HepG2 (cell line): Measurements from ENCODE around the gene DFFA.

Experiments used
- BHLHE40 ChIP-seq: IDR thresholded peaks from 2 replicates; pipeline ENCODE4 v1.6.1; 2011; ENCODE audit warnings: low read length, improper control_type of control experiment
- CERS6 ChIP-seq: sonication (generic); formaldehyde crosslinking; IDR thresholded peaks from 2 replicates; pipeline ENCODE4 v1.5.0; 2020; ENCODE audit warnings: missing genetic modification reagents
- CTCF ChIP-seq: sonication (generic); formaldehyde crosslinking; IDR thresholded peaks from 2 replicates; pipeline ENCODE4 v1.5.0; 2020; ENCODE audit warnings: mild to moderate bottlenecking, missing genetic modification reagents, moderate library complexity
- GLI4 ChIP-seq: sonication (generic); formaldehyde crosslinking; IDR thresholded peaks from 2 replicates; pipeline ENCODE4 v1.5.1; 2020; ENCODE audit warnings: missing genetic modification reagents, mild to moderate bottlenecking, moderate library complexity, borderline replicate concordance
- HIVEP1 ChIP-seq: sonication (generic); formaldehyde crosslinking; IDR thresholded peaks from 2 replicates; pipeline ENCODE4 v1.4.0; 2020; ENCODE audit warnings: mild to moderate bottlenecking, missing genetic modification reagents
- HMG20A ChIP-seq: IDR thresholded peaks from 2 replicates; pipeline ENCODE4 v1.6.1; 2016; ENCODE audit warnings: borderline replicate concordance
- MAFF ChIP-seq: IDR thresholded peaks from 2 replicates; pipeline ENCODE4 v1.6.1; 2011; ENCODE audit warnings: low read depth, low read length, improper control_type of control experiment
- RFX5 ChIP-seq: IDR thresholded peaks from 2 replicates; pipeline ENCODE4 v1.6.1; 2011; ENCODE audit warnings: low read depth, low read length, improper control_type of control experiment
- RORA ChIP-seq: sonication (generic); formaldehyde crosslinking; IDR thresholded peaks from 2 replicates; pipeline ENCODE4 v1.5.0; 2020; ENCODE audit warnings: mild to moderate bottlenecking, missing genetic modification reagents, moderate library complexity
- UBTF ChIP-seq: sonication (generic); formaldehyde crosslinking; IDR thresholded peaks from 2 replicates; pipeline ENCODE4 v1.4.0; 2020; ENCODE audit warnings: mild to moderate bottlenecking, missing genetic modification reagents
- ZBTB39 ChIP-seq: sonication (generic); formaldehyde crosslinking; IDR thresholded peaks from 2 replicates; pipeline ENCODE4 v1.5.0; 2020; ENCODE audit warnings: missing genetic modification reagents
- ZFP41 ChIP-seq: sonication (generic); formaldehyde crosslinking; IDR thresholded peaks from 2 replicates; pipeline ENCODE4 v1.4.0; 2020; ENCODE audit warnings: mild to moderate bottlenecking, missing genetic modification reagents, borderline replicate concordance
- ZNF619 ChIP-seq: sonication (generic); formaldehyde crosslinking; IDR thresholded peaks from 2 replicates; pipeline ENCODE4 v1.4.0; 2020; ENCODE audit warnings: mild to moderate bottlenecking, missing genetic modification reagents

- TF ChIP-seq HIVEP1 (CRISPR knock-in tag), result no peak
- TF ChIP-seq CERS6 (CRISPR knock-in tag), result no peak
- TF ChIP-seq GLI4, result no peak
- no peak for TF ChIP-seq RORA (CRISPR knock-in tag)
- 0 out of 2 replicates have a peak, but pooled peaks have one; percentile 15 for TF ChIP-seq CTCF (CRISPR knock-in tag)
- no peak for TF ChIP-seq MAFF
- no peak for TF ChIP-seq BHLHE40
- no peak for TF ChIP-seq ZNF619 (CRISPR knock-in tag)
- no peak for TF ChIP-seq RFX5
- TF ChIP-seq ZFP41 (CRISPR knock-in tag), result no peak
- no peak for TF ChIP-seq HMG20A
- no peak for TF ChIP-seq ZBTB39 (CRISPR knock-in tag)
- TF ChIP-seq UBTF (CRISPR knock-in tag), result no peak
These were observed 31.9 kb upstream of the DFFA start for GRCh38 chr1:10504249-10504648.
